ENCODE data around the gene LTB. TPM values are rescaled to one million over a fixed set of nuclear protein-coding genes. Genes with fewer than 3 reads are reported as not detected.

The LTB gene
- total and polyA plus RNA-seq, 2 of the 13 experiments (the other 11 are each of a cell fraction or from before 2014, with no cell fraction given): 0.09 to 0.22 TPM

- TF ChIP-seq HOMEZ (CRISPR knock-in tag; IDR thresholded peaks at IDR 0.05; ENCODE audit: low read depth) (peak; percentile 63; the same call in 1 of the 2 replicates), ZNF709 (CRISPR knock-in tag; IDR thresholded peaks at IDR 0.05) (0 out of 2 replicates have a peak, but pooled peaks have one; percentile 15), ETV6 (CRISPR knock-in tag; conservative IDR thresholded peaks at IDR 0.05) (no peak), FOXK1 (CRISPR knock-in tag; IDR thresholded peaks at IDR 0.05; ENCODE audit: borderline replicate concordance, low read depth) (0 out of 2 replicates have a peak, but pooled peaks have one; percentile 49), ZBTB44 (CRISPR knock-in tag; IDR thresholded peaks at IDR 0.05) (no peak), CCDC6 (CRISPR knock-in tag; IDR thresholded peaks at IDR 0.05) (peak; percentile 54; the same call in 1 of the 2 replicates), NFE2L2 (IDR thresholded peaks at IDR 0.05; ENCODE audit: low read length) (no peak), ZNF557 (CRISPR knock-in tag; IDR thresholded peaks at IDR 0.05) (no peak), ZNF672 (CRISPR knock-in tag; IDR thresholded peaks at IDR 0.05) (no peak), TCF7 (IDR thresholded peaks at IDR 0.05; ENCODE audit: low read depth) (no peak), ZKSCAN5 (CRISPR knock-in tag; IDR thresholded peaks at IDR 0.05) (peak; percentile 46; the same call in 1 of the 2 replicates), FOXA3 (CRISPR knock-in tag; IDR thresholded peaks at IDR 0.05) (peak; percentile 19; the same call in 1 of the 2 replicates), REL (CRISPR knock-in tag; conservative IDR thresholded peaks at IDR 0.05) (no peak), ZMAT5 (CRISPR knock-in tag; IDR thresholded peaks at IDR 0.05; ENCODE audit: borderline replicate concordance, low read depth) (no peak), ETV5 (CRISPR knock-in tag; IDR thresholded peaks at IDR 0.05; ENCODE audit: borderline replicate concordance) (no peak; the same call in 1 of the 2 replicates), ZNF839 (CRISPR knock-in tag; IDR thresholded peaks at IDR 0.05; ENCODE audit: borderline replicate concordance) (no peak), ZNF749 (CRISPR knock-in tag; IDR thresholded peaks at IDR 0.05; ENCODE audit: borderline replicate concordance) (no peak), HOXD1 (CRISPR knock-in tag; IDR thresholded peaks at IDR 0.05) (no peak), JUND (CRISPR knock-in tag; IDR thresholded peaks at IDR 0.05) (no peak), CENPX (CRISPR knock-in tag; IDR thresholded peaks at IDR 0.05) (no peak), ZNF652 (CRISPR knock-in tag; IDR thresholded peaks at IDR 0.05; ENCODE audit: borderline replicate concordance, low read depth) (no peak), HNF1B (CRISPR knock-in tag; IDR thresholded peaks at IDR 0.05) (peak; percentile 91), ZEB1 (IDR thresholded peaks at IDR 0.05; ENCODE audit: insufficient replicate concordance, low read depth) (no peak), CTCF (CRISPR knock-in tag; IDR thresholded peaks at IDR 0.05) (peak; percentile 99), MTA1 (CRISPR knock-in tag; IDR thresholded peaks at IDR 0.05; ENCODE audit: borderline replicate concordance) (no peak)
These were observed 35.8 kb downstream of the LTB start, which contains the start of gene ATP6V1G2 (continued) for GRCh38 chr6:31546339-31546957.
